ENCODE measurements around the gene SETSIP. TPM values are rescaled to one million over a fixed set of nuclear protein-coding genes. Genes with fewer than 3 reads are reported as not detected.

Gene SETSIP
- total RNA-seq, 1 experiment from 2014 or later = not detected

Other genes with a start within 250 kb of the SETSIP start
- gene TGFBR3, start 189.3 kb downstream of the SETSIP start, total RNA-seq (2014; rRNA removed; shearing (Covaris generic)) = 17.2 and 18.2 TPM in 2 replicates
- not detected in 2 replicates for gene BRDT, start 126.0 kb downstream of the SETSIP start, total RNA-seq (2014; rRNA removed; shearing (Covaris generic))
- 6.5 and 8.3 TPM in 2 replicates for gene EPHX4, start 45.4 kb downstream of the SETSIP start, total RNA-seq (2014; rRNA removed; shearing (Covaris generic))
- 2.9 and 4.2 TPM in 2 replicates for gene BTBD8, start 4.9 kb upstream of the SETSIP start, total RNA-seq (2014; rRNA removed; shearing (Covaris generic))
- not detected in 2 replicates for gene C1orf146, start 142.5 kb upstream of the SETSIP start, total RNA-seq (2014; rRNA removed; shearing (Covaris generic))
- gene GLMN, start 223.6 kb upstream of the SETSIP start, total RNA-seq (2014; rRNA removed; shearing (Covaris generic)) = 13.6 and 14.3 TPM in 2 replicates
- 22.6 TPM in 2 replicates for gene RPAP2, start 223.6 kb upstream of the SETSIP start, total RNA-seq (2014; rRNA removed; shearing (Covaris generic))